Stimulated activated CD4-positive, alpha-beta T cell treated with anti-CD3 and anti-CD28 coated beads, Interleukin-1b, Interleukin-23, amount 100 ng/mL, for 4 hours (primary cell): ENCODE measurements around the gene MARCOL.
"Not testable (repeated sequence)": the region's sequence is repeated elsewhere in the genome, so short reads cannot be mapped to it uniquely, and the experiment has no call there.

Source experiments
- DNase-seq, 2 donors: peaks; one replicate each; pipeline ENCODE4 v3.0.0-alpha.2; 2020; ENCODE audit warnings: low read depth in 2 of 2

MARCOL gene

GRCh38 chr5:148267962-148268361 is 29.6 kb downstream of the MARCOL start:
- no peak for DNase-seq

- no peak for DNase-seq
Observed at GRCh38 chr5:148268566-148268965, 30.2 kb downstream of the MARCOL start, which contains the start of gene SPINK13. Gene SPINK13 (plus strand): TSS chr5:148268794. CDS start chr5:148270073, 1,279 bp downstream.

- DNase-seq, result not testable (repeated sequence)
Observed at GRCh38 chr5:148275129-148275528, 36.8 kb downstream of the MARCOL start.

- DNase-seq, result not testable (repeated sequence)
Observed at GRCh38 chr5:148280893-148281292, 42.6 kb downstream of the MARCOL start.

GRCh38 chr5:148281336-148281735 is 43.0 kb downstream of the MARCOL start:
- DNase-seq, result not testable (repeated sequence)

- no peak for DNase-seq
Observed at GRCh38 chr5:148290271-148291195, 52.2 kb downstream of the MARCOL start.
